HG02840 (cell line): ENCODE results near the gene PHOX2A.

Experiments
- ATAC-seq: cut with Tn5 transposase; IDR thresholded peaks from one replicate; pipeline ENCODE4 v1.9.1; 2021; ENCODE audit warnings: mild to moderate bottlenecking, moderate library complexity, moderate number of reproducible peaks; ENCODE audit not compliant: unreplicated experiment, low FRiP score

Gene PHOX2A

DNA sequence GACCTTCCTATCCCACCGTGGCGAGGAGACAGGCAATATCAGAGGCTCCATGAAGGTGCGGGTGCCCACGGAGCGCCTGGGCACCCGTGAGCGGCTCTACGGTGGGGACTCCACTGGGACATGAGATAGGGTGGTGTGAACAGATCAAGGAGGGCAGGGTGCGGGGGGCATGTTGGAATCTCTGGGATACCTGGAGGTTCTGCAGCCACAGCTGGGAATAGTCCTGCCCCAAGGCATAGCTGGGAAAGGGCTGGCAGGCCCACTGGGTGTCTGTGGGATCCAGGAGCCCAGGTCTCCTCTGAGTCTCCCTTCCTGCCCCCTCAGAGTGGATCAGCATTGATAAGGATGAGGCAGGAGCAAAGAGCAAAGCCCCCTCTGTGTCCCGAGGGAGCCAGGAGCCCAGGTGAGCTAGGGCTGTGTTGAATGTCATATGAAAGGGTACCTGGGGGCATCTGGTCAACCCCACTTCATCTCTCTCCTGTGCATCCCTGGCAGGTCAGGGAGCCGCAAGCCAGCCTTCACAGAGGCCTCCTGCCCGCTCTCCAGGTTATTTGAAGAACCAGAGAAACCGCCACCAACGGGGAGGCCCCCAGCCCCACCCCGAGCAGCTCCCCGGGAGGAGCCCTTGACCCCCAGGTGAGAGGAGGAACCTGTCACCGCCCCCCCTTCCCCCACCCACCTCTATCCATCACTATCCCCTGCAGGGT, 8.5 kb downstream of the PHOX2A start:
- ATAC-seq, result no peak

GRCh38 chr11:72234920-72235319, 9.1 kb downstream of the PHOX2A start:
- no peak for ATAC-seq

GRCh38 chr11:72234514-72234830, 9.5 kb downstream of the PHOX2A start:
- ATAC-seq, result no peak

- ATAC-seq, result no peak
Measured at GRCh38 chr11:72233773-72234513, 10.0 kb downstream of the PHOX2A start.

- no peak for ATAC-seq
Measured at GRCh38 chr11:72233056-72233772, 10.8 kb downstream of the PHOX2A start.

- no peak for ATAC-seq
Measured at GRCh38 chr11:72232260-72233055, 11.5 kb downstream of the PHOX2A start.

DNA sequence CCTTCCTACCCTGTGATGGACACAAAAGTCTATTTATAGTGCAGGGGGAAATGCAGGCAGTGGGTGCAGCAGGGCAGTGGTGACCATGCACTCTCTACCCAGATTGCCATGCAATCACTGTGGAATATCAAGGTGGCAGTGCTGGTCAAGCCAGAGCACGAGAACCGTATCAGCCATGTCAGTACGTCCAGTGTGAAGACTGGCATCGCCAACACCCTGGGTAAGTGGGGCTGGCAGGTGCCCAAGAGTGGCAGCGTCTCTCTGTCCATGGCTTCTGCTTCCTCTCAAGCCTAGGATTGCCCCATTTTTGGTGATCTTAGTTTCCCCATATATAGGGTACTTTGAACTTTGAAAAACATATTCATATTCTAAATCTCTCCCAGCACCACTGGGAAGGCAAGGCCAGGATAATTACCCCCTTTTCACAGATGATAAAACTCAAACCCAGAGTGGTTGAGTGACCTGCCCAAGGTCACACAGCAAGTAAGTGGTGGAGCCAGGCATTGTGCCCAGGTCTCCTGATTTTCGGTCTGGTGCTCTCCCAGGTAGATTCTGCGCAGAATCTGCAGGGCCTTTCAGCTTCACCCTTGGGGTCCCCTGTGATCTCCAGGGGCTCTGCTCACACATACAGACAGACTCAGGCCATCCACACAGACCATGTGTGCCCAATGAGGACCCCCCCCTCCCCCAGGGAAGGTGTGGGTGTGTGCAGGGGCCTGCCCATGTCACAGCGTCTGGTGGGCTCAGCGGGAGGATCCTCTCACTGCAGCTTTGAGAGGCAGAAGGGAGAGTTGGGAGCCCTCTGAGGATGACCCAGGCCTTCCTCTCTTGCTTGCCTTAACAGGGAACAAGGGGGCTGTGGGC, 12.3 kb downstream of the PHOX2A start:
- no peak for ATAC-seq

GRCh38 chr11:72230764-72231365, 13.1 kb downstream of the PHOX2A start:
- no peak for ATAC-seq

DNA sequence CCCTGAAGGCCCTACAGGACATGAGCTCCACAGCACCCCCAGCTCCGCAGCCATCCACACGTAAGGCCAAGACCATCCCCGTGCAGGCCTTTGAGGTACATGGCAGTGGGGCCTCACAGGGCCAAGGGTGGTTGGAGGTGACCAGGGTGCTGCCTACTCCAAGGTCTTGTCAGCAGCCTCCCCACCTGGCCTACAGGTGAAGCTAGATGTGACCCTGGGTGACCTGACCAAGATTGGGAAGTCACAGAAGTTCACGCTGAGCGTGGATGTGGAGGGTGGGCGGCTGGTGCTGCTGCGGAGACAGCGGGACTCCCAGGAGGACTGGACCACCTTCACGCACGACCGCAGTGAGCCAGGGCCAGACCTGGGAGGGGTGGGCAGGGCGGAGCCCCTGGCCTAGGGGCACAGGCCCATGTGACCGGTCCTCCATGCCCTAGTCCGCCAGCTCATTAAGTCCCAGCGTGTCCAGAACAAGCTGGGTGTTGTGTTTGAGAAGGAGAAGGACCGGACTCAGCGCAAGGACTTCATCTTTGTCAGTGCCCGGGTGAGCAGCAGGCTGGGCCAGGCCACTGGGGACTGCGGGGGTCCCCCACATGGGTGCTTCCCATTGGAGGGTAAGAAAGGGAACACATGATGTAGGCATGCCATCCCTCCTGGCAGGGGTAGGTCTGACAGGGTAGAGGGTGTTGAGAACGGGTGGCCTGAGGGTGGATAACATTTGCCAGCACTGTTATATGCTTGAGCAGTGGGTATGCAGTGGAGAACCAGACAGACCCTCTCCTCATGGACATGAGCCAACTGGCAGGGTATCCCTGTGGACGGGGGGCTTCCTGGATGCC, 13.8 kb downstream of the PHOX2A start:
- no peak for ATAC-seq

DNA sequence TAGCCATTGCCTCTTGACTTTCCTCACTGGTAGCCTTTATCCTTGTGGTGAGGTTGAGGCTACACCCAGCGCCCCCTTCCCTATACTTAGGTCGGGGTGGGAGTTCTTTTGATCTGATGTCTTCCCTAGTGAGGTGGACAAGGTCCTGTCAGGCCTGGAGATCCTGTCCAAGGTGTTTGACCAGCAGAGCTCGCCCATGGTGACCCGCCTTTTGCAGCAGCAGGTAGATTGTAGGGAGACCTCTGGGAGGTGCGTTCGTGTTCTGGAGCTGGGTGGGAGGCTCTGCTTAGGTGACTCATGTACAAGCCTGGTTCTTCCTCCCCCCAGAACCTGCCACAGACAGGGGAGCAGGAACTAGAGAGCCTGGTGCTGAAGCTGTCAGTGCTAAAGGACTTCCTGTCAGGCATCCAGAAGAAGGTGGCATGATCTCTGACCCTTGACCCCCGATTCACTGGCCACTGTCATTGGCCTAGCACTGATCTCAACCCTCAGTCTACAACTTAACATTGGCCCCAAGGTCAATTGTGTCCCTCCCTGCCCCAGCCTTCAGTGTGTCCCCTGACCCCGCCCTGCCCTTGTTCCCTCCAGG, 14.5 kb downstream of the PHOX2A start:
- ATAC-seq, result no peak

GRCh38 chr11:72228844-72229231, 15.1 kb downstream of the PHOX2A start:
- ATAC-seq, result no peak

DNA sequence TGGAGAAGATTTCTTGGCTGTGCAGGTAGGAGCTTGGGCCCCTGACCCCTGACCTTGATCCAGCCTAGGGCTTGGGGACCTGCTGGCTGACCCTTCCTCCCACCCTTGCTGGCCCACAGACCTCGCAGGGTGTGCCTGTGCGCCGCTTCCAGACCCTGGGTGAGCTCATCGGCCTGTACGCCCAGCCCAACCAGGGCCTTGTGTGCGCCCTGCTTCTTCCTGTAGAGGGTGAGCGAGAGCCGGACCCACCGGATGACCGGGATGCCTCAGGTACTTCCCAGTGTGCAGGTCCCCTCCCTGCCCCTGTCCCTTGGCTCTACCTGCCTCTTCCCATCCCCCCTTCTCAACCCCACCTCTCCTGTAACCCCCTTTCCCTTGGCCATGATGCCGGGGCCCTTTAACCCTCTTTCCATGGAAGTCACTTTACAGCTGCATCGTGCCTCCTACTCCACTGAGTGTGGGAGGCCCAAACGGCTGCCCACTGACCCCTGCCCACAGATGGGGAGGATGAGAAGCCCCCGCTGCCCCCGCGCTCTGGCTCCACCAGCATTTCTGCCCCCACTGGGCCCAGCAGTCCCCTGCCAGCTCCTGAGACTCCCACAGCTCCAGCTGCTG, 15.6 kb downstream of the PHOX2A start:
- ATAC-seq, result no peak

DNA sequence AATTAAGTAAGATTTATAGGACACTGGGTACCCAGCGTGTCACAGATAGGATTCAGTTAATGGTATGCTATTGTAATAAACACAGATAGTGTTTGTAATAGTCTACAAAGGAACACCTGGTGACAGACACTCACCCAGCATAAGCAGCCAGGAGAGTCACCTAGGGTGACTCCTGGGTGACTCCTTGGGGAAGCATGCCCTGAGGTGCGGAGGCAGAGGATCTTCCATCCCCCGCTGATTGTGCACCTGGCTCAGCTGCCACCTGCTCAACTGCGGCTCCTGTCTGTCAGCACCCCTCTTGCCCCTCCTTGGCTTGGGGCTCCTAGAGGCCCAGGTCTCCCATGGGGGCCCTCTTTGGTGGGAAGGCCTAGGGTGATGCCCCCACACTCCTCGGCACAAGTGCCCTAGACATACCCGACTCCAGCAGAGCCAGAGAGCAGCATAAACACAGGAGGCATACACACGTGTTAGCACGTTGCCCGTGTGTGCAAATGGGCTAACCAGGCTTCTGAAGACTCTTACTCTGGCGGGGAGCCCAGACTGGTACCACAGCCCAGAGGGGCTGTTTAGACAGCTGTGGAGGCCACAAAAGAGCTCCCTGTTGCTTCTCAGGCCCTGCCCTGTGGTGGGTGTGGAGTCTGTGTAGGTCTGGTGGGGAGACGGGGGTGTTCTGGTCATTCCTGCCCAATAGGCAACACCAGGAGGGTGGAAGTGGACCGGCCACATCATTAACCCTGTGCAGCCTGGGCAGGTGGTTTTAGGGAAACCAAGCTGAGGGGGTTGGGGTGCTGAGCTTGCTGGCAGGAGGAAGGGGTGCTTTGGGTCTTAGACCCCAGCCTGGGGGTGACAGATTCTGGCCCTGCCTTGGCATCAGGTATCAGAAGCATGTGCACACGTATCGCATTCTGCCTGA, 16.4 kb downstream of the PHOX2A start:
- ATAC-seq, result no peak

GRCh38 chr11:72226701-72227100, 17.3 kb downstream of the PHOX2A start:
- no peak for ATAC-seq

GRCh38 chr11:72225411-72225951, 18.5 kb downstream of the PHOX2A start:
- no peak for ATAC-seq

- no peak for ATAC-seq
Measured at GRCh38 chr11:72224564-72225410, 19.2 kb downstream of the PHOX2A start, which contains the start of gene INPPL1. TSS of gene INPPL1 (plus strand) at chr11:72224767. CDS start at chr11:72224985, 218 bp downstream.
